Stimulated activated CD8-positive, alpha-beta memory T cell treated with anti-CD3 and anti-CD28 coated beads, Interleukin-15, amount 100 ng/mL, for 48 hours (primary cell): Measurements from ENCODE around the gene MAP1LC3B.

ENCODE experiments used
- DNase-seq, 2 donors: peaks; one replicate each; pipeline ENCODE4 v3.0.0-alpha.2; 2020; ENCODE audit warnings: low read depth in 2 of 2

MAP1LC3B gene

GRCh38 chr16:87409781-87410180, 17.6 kb downstream of the MAP1LC3B start:
- DNase-seq = no peak

- DNase-seq = no peak
These were observed 18.4 kb downstream of the MAP1LC3B start for GRCh38 chr16:87410530-87410929.

DNA sequence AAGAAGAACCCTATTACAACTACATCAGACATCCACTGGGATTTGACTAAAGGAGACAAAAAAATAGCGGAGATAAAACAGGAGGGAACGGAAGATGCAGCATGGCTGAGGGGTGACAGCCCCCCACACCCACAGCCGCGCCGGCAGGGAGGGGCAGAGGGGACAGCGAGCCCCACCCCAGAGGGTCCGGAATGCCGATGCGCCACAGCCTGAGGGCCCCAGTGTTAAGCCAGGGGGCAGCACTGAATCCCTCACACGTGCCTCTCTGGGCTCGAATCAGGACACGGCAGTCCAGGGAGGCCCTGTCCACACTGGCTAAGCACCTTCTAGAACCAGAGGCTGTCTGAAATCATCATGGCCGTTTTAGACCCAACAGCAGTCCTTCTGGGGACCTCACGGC, 18.8 kb downstream of the MAP1LC3B start:
- DNase-seq = no peak

DNA sequence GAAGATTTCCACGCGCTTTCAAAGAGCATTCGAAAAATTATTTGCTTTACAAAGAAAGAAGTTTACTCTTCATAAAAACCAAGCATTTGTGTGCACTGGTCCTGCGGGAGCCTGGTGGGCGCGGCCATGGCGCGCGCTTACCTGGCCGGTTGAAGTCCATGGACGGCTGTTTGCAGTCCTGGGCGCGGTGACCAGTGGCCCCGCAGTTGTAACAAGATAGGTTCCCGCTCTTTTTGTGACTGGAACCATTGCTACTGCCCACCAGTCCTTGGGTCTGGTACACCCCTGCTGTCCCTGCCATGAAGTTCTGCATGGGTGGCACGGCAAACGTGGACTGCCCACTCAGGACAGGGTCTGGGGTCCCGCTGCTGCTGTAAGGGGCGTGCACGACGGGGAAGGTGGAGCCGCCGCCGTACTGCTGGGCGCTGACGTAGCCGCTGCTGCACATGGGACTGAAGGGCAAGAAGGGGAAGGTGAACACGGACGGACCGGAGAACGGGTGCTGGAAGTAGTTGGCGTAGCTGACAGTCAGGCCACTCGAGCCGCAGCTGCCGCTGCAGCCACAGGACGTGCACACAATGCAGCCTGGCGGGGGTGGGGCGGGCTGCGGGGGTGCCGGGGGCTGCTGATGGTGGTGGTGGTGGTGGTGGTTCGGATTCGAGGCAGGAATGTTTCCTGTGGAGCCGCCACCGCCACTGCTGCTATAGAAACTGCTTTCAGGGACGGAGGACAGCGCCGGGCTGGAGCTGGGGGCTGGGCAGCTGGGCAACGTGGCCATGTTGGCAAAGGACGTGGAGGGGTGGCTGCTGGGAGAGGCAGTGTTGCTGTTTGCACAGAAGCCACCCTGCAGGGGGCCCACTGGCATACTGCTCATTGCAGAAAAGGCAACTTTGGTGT, 19.5 kb downstream of the MAP1LC3B start:
- no peak for DNase-seq

- no peak for DNase-seq
These were observed 20.3 kb downstream of the MAP1LC3B start for GRCh38 chr16:87412371-87412995.

GRCh38 chr16:87412996-87413421, 20.9 kb downstream of the MAP1LC3B start:
- DNase-seq = no peak

GRCh38 chr16:87414251-87414680, 22.1 kb downstream of the MAP1LC3B start:
- DNase-seq = peak in 1 of 2 donors; percentile 22

- no peak for DNase-seq
These were observed 23.3 kb downstream of the MAP1LC3B start for GRCh38 chr16:87415441-87415840.

GRCh38 chr16:87416826-87417527, 24.8 kb downstream of the MAP1LC3B start:
- DNase-seq = no peak

- DNase-seq = no peak
These were observed 25.4 kb downstream of the MAP1LC3B start for GRCh38 chr16:87417528-87417910.

DNA sequence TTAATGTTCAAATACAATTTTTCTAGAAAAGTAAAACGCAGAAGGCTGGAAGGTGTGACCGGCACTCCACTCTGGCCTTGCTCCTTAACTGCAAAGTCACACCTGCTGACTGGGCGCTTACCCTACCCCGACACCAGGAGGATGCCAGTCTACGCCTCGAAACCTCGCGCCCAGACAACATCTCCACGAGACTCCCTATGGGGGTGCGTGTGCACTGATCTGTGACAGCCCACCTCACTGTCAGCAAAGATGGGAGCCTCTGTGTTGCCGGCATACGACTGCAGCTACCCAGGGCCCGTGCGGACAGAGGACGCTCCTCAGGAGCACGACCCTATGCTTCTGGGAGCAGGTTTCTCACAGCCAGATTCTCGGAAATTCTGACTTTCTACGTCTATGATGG, 26.1 kb downstream of the MAP1LC3B start:
- no peak for DNase-seq

DNA sequence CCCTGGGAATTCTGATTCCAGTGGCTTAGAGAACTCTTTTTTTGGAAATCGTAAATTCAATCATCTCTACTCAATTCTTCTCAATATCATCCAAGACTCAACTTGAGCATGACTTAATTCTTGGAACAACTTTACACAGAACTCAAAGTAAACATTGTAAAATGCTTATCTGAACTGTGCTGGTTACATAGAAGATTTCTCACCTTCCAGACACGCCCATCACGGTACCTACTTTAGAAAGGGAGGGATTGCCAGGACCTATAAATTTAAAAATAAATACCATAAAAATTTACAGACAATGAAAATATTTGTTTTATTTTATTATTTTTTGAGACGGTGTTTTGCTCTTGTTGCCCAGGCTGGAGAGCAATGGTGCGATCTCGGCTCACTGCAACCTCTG, 26.5 kb downstream of the MAP1LC3B start:
- DNase-seq = no peak

- DNase-seq = no peak
These were observed 28.2 kb downstream of the MAP1LC3B start for GRCh38 chr16:87420026-87421002.

DNA sequence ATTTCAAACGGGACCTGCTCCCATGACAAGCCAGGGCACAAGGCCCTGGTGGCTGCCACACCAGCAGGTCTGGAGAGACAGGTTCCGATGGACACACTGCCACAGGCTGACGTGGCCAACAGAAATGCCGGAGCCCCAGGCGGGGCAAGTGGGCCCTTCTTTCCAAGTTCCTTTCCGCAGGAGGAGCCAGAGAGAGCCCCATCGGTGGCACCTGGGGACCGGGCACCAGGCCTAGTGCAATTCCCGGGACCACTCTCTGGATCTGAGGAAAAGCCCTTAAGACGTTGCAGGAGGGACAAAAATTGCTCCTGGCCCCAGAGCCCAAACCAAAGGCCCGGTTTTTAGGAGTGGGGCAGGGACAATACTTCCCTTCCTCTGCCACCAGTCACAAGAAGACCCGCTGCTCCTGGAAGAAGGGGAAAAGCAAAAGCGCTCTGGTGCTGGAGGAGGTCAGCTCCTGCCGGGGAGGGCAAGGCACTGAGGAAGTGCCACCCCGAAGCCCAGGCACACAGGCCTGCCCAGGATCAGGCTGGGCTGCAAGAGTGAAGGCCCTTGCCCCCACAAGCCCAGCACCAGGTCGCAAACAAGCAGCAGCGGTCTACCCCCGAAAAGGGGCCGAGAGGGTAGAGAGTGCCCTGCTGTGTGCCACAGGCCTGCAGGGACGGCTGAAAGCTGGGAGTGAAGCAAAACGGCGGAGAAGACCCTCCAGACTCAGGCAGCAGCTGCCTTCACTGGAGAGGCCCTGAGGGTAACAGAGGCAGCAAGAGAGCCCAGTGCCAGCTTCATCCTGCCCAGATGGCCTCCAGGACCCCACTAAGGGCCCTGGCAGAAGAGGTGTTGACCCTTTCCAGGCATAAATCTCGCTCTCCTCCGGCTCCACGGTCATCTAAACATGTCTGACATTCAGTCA, 29.1 kb downstream of the MAP1LC3B start:
- DNase-seq = no peak

- no peak for DNase-seq
These were observed 30.0 kb downstream of the MAP1LC3B start for GRCh38 chr16:87422106-87422505.

GRCh38 chr16:87423429-87423828, 31.3 kb downstream of the MAP1LC3B start:
- DNase-seq = no peak

- no peak for DNase-seq
These were observed 32.1 kb downstream of the MAP1LC3B start for GRCh38 chr16:87424266-87424665.

DNA sequence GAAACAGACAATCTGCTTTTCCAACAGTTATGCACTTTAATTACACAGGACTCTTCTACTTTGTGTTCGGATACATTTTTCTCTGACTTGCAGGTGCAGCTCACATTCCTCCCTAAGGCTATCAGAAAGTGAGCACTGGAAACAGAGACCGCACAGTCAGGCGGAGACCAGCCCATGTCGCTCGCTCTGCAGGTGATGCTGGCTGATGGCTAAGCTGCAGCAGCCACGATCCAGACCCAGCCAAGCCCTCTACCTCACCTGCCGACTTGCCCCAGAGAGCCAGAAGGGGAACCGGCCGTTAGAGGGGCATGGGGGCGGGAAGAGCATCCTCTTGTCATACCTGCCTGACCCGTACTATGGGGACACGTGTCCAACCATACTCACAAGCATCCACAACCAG, 33.8 kb downstream of the MAP1LC3B start:
- DNase-seq = no peak

DNA sequence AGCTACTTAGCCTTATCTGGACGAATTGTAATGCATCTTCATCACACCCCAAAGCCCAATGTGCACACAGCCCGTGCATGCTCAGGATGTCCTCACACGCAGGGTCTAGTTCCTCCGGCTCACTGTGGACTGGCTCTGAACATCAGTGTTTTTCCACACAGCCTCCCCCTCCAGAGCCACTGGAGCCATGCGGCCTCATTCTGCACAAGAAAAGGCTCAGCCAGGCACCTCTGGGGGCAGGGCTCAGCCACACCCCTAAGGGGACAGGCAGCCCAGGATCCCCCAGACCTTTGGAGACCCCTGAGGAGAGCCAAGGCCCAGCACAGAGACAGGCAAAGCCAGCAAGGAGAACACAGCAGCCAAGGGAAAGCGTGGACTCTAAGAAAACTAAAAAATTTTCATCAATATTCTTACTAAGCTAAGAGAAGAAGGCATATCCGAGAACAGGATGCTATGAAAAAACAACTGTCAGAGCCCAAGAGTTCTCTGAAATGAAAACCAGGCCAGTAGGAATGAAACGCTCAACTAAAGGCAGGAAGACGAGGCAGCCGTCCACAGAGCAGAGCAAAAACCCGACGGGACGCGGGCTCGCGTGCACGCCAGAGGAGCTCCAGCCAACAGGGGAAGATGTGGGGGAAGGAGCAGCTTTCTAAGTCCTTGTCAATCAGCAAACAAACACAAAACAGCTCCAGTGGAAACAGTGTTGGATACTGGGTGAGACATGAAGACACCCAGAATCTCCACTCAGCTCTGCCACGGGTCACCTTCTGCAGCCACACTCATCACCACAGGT, 34.5 kb downstream of the MAP1LC3B start:
- no peak for DNase-seq
